BLaER1 (cell line): ENCODE results near the gene AASDH.

Experiments
- H3K27ac ChIP-seq: shearing (Covaris generic); formaldehyde crosslinking; 2 replicates; pipeline ENCODE4 v1.8.1; 2022
- H3K27me3 ChIP-seq: shearing (Covaris generic); formaldehyde crosslinking; 2 replicates; pipeline ENCODE4 v1.8.1; 2022
- H3K36me3 ChIP-seq: shearing (Covaris generic); formaldehyde crosslinking; 2 replicates; pipeline ENCODE4 v1.8.1; 2022
- H3K4me1 ChIP-seq: shearing (Covaris generic); formaldehyde crosslinking; 2 replicates; pipeline ENCODE4 v1.8.1; 2022
- H3K4me2 ChIP-seq: shearing (Covaris generic); formaldehyde crosslinking; 2 replicates; pipeline ENCODE4 v1.8.1; 2022
- H3K4me3 ChIP-seq: shearing (Covaris generic); formaldehyde crosslinking; 2 replicates; pipeline ENCODE4 v1.8.1; 2022
- H3K9ac ChIP-seq: shearing (Covaris generic); formaldehyde crosslinking; 2 replicates; pipeline ENCODE4 v1.8.1; 2022
- H3K9me3 ChIP-seq: shearing (Covaris generic); formaldehyde crosslinking; 2 replicates; pipeline ENCODE4 v1.8.1; 2022
- H4K20me1 ChIP-seq: shearing (Covaris generic); formaldehyde crosslinking; 2 replicates; pipeline ENCODE4 v1.8.1; 2022
- Cebpa-rat ChIP-seq: shearing (Covaris generic); IDR thresholded peaks from 2 replicates; pipeline ENCODE4 v1.8.1; 2022

The AASDH gene

DNA sequence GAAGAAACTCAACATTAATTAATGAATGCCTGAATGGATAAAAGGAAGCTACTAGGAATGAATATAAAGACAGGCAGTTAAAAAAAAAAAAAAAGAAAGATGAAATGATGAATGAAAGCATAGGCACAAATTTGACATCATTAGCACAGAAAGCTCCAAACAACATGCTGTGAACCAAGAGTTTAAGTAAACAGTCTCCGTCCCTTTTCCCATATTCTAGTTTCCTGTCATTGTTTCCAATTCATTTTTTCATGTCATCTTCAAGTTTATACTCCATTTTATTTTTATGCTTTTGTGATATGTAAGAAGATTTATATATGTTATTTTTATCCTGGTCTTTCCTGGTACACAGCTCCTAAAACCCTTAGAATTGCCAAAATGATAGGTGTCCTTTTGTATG lies 17.7 kb upstream of the AASDH start:
- H3K27ac ChIP-seq = no peak overlapping the region
- H3K4me3 ChIP-seq = no peak overlapping the region
- no peak for TF ChIP-seq Cebpa-rat
- no peak overlapping the region for H3K4me2 ChIP-seq
- no peak overlapping the region for H3K9ac ChIP-seq
- peaks cover 81% of the 10 kb centered on the region for H3K36me3 ChIP-seq
- H3K27me3 ChIP-seq = no peaks in the 10 kb centered on the region
- no peaks in the 10 kb centered on the region for H3K9me3 ChIP-seq
- H3K4me1 ChIP-seq = no peaks in the 10 kb centered on the region
- H4K20me1 ChIP-seq = peaks cover 38% of the 10 kb centered on the region

DNA sequence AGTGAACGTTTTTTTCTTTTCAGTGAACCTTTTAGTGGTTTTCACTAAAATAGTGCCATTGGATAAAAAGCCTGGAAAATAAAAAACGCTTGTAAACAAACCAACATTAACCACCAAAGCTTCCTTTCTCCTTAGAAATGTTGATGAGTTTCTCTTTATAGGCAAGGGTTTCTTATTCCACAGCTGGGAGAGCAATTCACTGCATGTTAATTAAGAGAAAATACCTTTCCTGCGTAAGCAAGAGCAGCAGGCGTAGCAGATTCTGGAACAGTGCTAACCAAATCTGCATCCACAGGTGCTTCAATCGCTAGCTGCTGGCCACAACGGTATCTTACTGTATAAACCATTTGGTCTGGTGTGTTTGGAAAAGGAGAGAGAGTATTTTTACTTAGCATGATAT lies 13.3 kb upstream of the AASDH start:
- Histone ChIP-seq H3K4me2 (no peak overlapping the region), H3K27me3 (no peaks in the 10 kb centered on the region), H3K4me1 (no peaks in the 10 kb centered on the region), H3K9ac (no peak overlapping the region), H3K36me3 (peaks cover 88% of the 10 kb centered on the region), H3K9me3 (no peaks in the 10 kb centered on the region), H3K4me3 (no peak overlapping the region), H4K20me1 (peaks cover 12% of the 10 kb centered on the region; the same call in 1 of the 2 replicates), H3K27ac (no peak overlapping the region)
- TF ChIP-seq Cebpa-rat = no peak

DNA sequence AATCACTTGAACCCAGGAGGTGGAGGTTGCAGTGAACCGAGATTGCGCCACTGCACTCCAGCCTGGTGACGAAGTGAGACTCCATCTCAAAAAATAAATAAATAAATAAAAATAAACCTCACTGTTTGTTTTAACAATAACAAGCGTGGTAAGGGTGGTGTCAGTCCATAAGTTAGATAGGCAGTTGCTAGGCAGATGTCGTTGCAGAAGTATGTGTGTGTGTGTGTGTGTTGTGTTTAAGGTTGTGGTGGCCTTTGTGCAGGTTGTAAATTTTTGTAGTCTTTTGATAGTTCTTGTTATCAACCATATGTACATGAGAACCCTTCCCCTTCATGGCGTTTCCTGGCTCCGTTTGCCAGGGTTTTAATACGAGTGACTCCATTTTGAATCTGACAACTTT lies 4.0 kb upstream of the AASDH start:
- H3K4me1 ChIP-seq = peaks cover 21% of the 10 kb centered on the region
- no peak overlapping the region for H3K9ac ChIP-seq
- H3K4me3 ChIP-seq = no peak overlapping the region
- H3K27ac ChIP-seq = no peak overlapping the region
- H3K27me3 ChIP-seq = no peaks in the 10 kb centered on the region
- H4K20me1 ChIP-seq = no peaks in the 10 kb centered on the region
- no peaks in the 10 kb centered on the region for H3K9me3 ChIP-seq
- peaks cover 31% of the 10 kb centered on the region; the same call in 1 of the 2 replicates for H3K36me3 ChIP-seq
- H3K4me2 ChIP-seq = no peak overlapping the region
- no peak for TF ChIP-seq Cebpa-rat

DNA sequence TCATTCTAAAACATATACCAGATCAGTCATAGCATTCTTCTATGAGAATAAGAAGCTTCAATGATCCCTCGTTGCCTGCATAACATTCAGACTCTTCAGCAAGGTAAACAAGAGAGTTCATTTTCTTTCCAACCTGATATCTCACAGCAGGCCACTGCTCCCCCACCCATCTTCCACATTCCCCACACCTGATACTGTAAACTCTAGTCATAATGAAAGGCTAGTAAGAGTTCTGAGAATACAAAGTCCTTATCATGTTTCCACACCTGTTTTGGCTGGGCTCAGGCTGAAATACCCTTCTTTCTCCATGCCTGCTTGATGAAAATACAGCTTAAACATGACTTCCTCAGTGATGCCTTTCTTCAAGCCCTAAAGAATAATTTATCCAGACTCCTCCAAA lies 2.3 kb upstream of the AASDH start:
- no peak overlapping the region for H3K4me3 ChIP-seq
- no peak overlapping the region for H3K27ac ChIP-seq
- TF ChIP-seq Cebpa-rat = no peak
- no peak overlapping the region for H3K9ac ChIP-seq
- H3K27me3 ChIP-seq = no peaks in the 10 kb centered on the region
- H3K4me2 ChIP-seq = no peak overlapping the region
- no peaks in the 10 kb centered on the region for H3K9me3 ChIP-seq
- H3K36me3 ChIP-seq = peaks cover 16% of the 10 kb centered on the region; the same call in 1 of the 2 replicates
- peaks cover 30% of the 10 kb centered on the region for H3K4me1 ChIP-seq
- H4K20me1 ChIP-seq = no peaks in the 10 kb centered on the region

DNA sequence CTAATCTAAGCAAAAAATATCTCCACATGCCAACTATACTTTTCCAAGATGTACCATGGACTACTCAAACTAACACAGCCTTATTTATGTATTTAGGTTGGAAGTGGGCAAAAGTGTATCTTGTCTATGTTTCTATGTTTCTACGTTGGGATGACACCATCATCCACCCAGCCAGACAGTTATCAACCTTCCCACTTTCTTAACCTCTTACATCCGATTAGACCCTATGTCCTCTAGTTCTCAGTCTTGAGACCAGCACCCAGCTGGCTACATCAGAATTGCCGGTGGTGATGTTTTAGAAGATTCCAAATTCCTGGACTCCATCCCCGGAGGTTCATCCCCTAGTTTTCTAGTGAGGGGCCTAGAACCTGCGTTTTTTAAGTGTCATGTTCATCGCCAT lies 1.0 kb upstream of the AASDH start:
- Histone ChIP-seq H3K9ac (peak overlapping the region; percentile 89), H3K27me3 (no peaks in the 10 kb centered on the region), H3K36me3 (peaks cover 15% of the 10 kb centered on the region; the same call in 1 of the 2 replicates), H3K27ac (peak overlapping the region; percentile 83), H3K4me3 (peak overlapping the region; percentile 79), H3K4me2 (peak overlapping the region; percentile 94), H3K4me1 (peaks cover 30% of the 10 kb centered on the region), H3K9me3 (no peaks in the 10 kb centered on the region), H4K20me1 (no peaks in the 10 kb centered on the region)
- no peak for TF ChIP-seq Cebpa-rat

DNA sequence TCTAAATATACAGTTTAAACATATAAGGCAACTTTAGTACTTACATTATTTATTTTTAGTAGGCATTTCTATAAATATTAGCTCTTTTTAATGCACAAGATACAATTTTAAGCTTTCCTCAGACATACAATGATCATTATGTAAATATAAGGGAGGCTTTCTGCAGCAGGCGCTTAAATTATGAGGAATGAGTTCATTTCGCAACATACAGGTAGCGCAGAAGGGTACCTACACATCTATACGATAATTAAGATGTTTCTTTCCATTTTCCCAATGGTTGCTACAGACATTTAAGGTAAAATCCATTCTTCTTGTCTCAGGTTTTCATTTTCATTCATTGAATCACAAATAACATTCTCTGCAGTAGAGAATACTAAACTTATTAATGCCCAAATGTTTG lies 1.2 kb downstream of the AASDH start:
- H3K27ac ChIP-seq = no peak overlapping the region
- no peak overlapping the region for H3K9ac ChIP-seq
- H3K4me3 ChIP-seq = peak overlapping the region; percentile 79
- H4K20me1 ChIP-seq = no peaks in the 10 kb centered on the region
- H3K9me3 ChIP-seq = no peaks in the 10 kb centered on the region
- no peaks in the 10 kb centered on the region for H3K27me3 ChIP-seq
- peaks cover 30% of the 10 kb centered on the region for H3K4me1 ChIP-seq
- TF ChIP-seq Cebpa-rat = no peak
- peak overlapping the region; percentile 94 for H3K4me2 ChIP-seq
- peaks cover 4% of the 10 kb centered on the region for H3K36me3 ChIP-seq

DNA sequence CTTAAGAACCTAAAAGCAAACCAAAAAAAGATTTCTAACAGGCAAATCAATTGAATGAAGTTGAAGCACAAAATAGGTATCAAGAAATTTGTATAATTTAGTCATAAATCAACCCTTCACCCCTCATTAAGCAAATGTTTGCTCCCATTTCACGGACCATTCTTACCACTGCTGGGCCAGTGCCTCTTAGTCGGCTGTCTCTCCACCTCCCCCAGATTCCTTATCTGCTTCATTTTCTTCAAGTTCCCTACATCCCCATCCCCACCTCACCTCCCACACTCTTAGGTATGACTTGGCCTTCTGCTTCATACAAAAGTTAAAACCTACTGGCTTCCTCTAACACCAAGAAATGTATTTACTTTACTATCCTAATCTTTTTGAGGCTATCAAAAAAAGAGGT lies 11.8 kb downstream of the AASDH start:
- peaks cover 7% of the 10 kb centered on the region for H3K36me3 ChIP-seq
- no peak overlapping the region for H3K4me2 ChIP-seq
- TF ChIP-seq Cebpa-rat = no peak

DNA sequence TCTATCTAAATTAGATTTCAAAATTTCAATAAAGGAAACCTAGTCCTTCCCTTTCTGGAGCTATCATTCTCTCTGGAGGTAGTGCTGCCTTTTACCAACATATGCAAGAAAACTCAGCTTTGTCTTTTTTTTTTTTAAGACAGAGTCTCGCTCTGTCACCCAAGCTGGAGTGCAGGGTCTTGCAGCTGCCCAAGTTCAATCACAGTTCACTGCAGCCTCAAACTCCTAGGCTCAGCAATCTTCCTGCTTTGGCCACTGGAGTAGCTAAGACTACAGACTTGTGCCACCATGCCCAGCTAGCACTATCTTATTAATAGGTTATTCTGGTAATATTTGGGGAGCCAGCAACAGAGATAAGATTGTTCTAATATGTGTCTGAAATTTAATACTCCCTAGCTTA lies 12.3 kb downstream of the AASDH start:
- peaks cover 27% of the 10 kb centered on the region for H3K4me1 ChIP-seq
- H3K27ac ChIP-seq = no peak overlapping the region
- no peaks in the 10 kb centered on the region for H4K20me1 ChIP-seq
- TF ChIP-seq Cebpa-rat = no peak
- no peak overlapping the region for H3K4me3 ChIP-seq
- H3K4me2 ChIP-seq = no peak overlapping the region
- no peaks in the 10 kb centered on the region for H3K27me3 ChIP-seq
- H3K9me3 ChIP-seq = no peaks in the 10 kb centered on the region
- H3K36me3 ChIP-seq = peaks cover 12% of the 10 kb centered on the region
- no peak overlapping the region for H3K9ac ChIP-seq

More for the DNA sequence above, 11.8 kb downstream of the AASDH start:
- Histone ChIP-seq H3K9ac (no peak overlapping the region), H3K4me3 (no peak overlapping the region), H3K4me1 (peaks cover 27% of the 10 kb centered on the region), H3K27ac (no peak overlapping the region), H3K9me3 (no peaks in the 10 kb centered on the region), H4K20me1 (no peaks in the 10 kb centered on the region), H3K27me3 (no peaks in the 10 kb centered on the region)

DNA sequence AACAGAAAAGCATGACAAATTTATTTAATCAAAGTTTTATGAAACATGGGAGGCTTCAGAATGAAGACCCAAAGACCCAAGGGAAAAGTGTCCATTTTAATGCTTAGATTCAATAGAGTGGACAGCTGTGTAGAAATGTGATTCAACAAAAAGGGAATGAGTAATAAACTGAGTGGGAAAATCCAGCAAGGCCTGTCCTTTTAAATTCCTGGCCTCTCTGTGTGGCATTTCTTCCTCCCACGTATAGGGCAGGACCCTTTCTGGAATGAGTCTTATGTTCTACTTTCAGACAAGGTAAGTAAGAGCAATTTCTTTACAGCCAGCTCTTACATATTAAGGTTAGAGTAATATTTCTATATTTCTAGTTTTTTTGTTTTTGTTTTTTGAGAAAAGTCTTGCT lies 14.5 kb downstream of the AASDH start:
- H3K4me1 ChIP-seq = peaks cover 27% of the 10 kb centered on the region
- no peak overlapping the region for H3K27ac ChIP-seq
- no peaks in the 10 kb centered on the region for H3K27me3 ChIP-seq
- H3K4me3 ChIP-seq = no peak overlapping the region
- peaks cover 21% of the 10 kb centered on the region for H3K36me3 ChIP-seq
- H3K4me2 ChIP-seq = no peak overlapping the region
- no peak for TF ChIP-seq Cebpa-rat
- no peaks in the 10 kb centered on the region for H3K9me3 ChIP-seq
- no peaks in the 10 kb centered on the region for H4K20me1 ChIP-seq
- H3K9ac ChIP-seq = no peak overlapping the region

DNA sequence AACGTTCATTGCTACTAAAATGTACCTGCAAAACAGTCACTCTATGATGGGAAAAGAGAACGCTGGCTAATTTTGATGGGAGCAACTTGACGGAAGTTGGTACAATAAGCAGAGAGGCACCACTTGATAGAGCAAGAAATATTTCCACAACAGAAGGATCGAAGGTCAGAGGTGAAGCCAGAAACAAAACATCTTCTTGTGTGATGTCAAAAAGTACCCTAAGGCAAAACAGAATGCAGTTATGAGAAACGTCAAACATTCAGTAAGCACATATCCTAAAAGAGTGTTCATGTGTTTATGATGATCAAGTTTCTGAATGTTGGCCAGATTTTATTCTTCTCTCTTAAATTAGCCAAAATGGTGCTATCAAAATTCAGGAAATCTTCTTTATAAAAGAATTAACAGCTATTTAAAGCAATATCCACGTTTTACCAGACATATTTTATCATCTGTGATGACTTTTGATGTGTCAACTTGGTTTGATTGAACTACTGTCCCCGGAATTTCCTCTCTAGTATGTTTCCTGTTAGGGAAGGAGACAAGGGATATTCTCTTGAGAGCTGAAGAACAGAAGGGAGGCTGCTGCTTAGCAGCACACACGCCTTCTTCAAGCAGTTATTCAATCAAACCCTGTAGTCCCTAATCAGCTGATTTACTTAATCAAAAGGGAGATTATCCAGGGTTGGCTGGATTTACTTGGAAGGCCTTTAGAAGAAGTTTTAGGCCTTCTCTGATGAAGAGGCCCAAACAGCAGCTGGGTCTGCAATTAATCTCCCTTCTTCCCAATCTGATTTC lies 15.7 kb downstream of the AASDH start:
- TF ChIP-seq Cebpa-rat = no peak
- H3K4me3 ChIP-seq = no peak overlapping the region
- no peaks in the 10 kb centered on the region for H3K9me3 ChIP-seq

More for the DNA sequence above, 15.7 kb downstream of the AASDH start:
- peaks cover 27% of the 10 kb centered on the region for H3K4me1 ChIP-seq
- H3K27ac ChIP-seq = peak overlapping the region; percentile 25; the same call in 1 of the 2 replicates
- H3K36me3 ChIP-seq = peaks cover 21% of the 10 kb centered on the region
- H3K9ac ChIP-seq = peak overlapping the region; percentile 33; the same call in 1 of the 2 replicates
- no peaks in the 10 kb centered on the region for H3K27me3 ChIP-seq
- no peaks in the 10 kb centered on the region for H4K20me1 ChIP-seq
- peak overlapping the region; percentile 71 for H3K4me2 ChIP-seq
